ENCODE results near the gene MYPOP.

The MYPOP gene, protein sequence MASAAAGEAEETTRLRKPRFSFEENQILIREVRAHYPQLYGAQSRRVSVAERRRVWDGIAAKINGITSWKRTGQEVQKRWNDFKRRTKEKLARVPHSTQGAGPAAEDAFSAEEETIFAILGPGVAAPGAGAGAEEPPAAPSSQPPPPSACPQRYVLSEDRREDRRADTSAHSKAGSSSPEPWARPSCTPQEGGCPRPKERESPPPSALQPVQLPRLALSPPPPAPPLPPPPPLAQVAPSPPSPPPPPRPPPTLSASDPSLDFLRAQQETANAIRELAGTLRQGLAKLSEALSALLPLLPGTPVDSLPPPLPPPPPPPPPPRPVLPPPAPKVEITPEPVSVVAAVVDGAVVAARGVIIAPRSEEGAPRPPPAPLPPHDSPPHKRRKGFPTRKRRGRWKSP

GRCh38 chr19:45901912-45902650 is at the start of gene MYPOP:
Gene MYPOP (minus strand): TSS chr19:45902613. CDS start chr19:45901773, 840 bp downstream.
- Histone ChIP-seq H3K4me1 (peaks cover 20 to 50% (median 31%) of the 10 kb centered on the region in 10 experiments), H3K27me3 (no peaks in the 10 kb centered on the region), H3K36me3 (peaks cover 23 to 43% (median 35%) of the 10 kb centered on the region in 11 experiments), H3K4me3 (peak within 1 kb of the TSS; percentile 72 to 95 (median 88)), H4K20me1 (peaks cover 12 to 45% (median 40%) of the 10 kb centered on the region in 11 experiments; a peak in 20 of 22 replicates), H3K27ac (peak within 1 kb of the TSS; percentile 42 to 91 (median 79); a peak in 21 of 22 replicates), H3K4me2 (peak within 1 kb of the TSS; percentile 81 to 99 (median 96)), H3K9ac (peak within 1 kb of the TSS; percentile 78 to 90 (median 85)), H3K9me3 (replicated peaks in 1 of 11) (no peaks in the 10 kb centered on the region)
- no peak for TF ChIP-seq Cebpa-rat (IDR thresholded peaks at IDR 0.05)

DNA sequence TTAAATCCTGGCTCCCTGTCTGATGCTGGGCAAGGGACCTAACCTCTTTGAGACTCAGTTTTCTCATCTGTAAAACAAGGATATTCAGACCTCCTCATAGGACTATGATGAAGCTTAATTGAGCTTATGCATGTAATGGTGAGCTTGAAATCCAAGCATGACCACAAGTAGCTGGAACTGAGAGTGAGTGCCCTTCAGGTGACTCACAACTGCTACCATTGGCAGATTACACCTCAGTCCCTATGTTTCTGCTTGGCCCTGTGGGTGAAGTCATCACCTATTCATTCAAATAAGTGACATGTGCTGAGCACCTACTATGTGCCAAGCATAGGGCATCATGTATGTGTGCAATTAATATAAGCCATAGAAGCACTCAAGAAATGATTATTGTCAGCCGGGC is 45.5 kb upstream of the MYPOP start:
- Histone ChIP-seq H3K4me2 (no peak overlapping the region), H3K4me3 (no peak overlapping the region), H3K9ac (no peak overlapping the region), H3K4me1 (peaks cover 3 to 5% (median 4%) of the 10 kb centered on the region in 10 experiments), H3K27ac (no peak overlapping the region), H4K20me1 (no peaks in the 10 kb centered on the region), H3K36me3 (no peaks in the 10 kb centered on the region; a peak in 2 of 22 replicates), H3K27me3 (no peaks in the 10 kb centered on the region), H3K9me3 (replicated peaks in 1 of 11) (peaks cover 0 to 7% (median 4%) of the 10 kb centered on the region in 11 experiments; a peak in 9 of 22 replicates)
- no peak for TF ChIP-seq Cebpa-rat (IDR thresholded peaks at IDR 0.05)

GRCh38 chr19:45940515-45940805 is 38.0 kb upstream of the MYPOP start:
- no peaks in the 10 kb centered on the region; a peak in 3 of 22 replicates for H3K27me3 ChIP-seq
- H3K4me1 ChIP-seq, result peaks cover 0 to 9% (median 0%) of the 10 kb centered on the region in 10 experiments; a peak in 2 of 20 replicates
- no peak overlapping the region for H3K4me2 ChIP-seq
- no peaks in the 10 kb centered on the region for H3K9me3 ChIP-seq (replicated peaks in 1 of 11)
- no peaks in the 10 kb centered on the region; a peak in 1 of 22 replicates for H3K36me3 ChIP-seq
- no peak for TF ChIP-seq Cebpa-rat (IDR thresholded peaks at IDR 0.05)
- no peak overlapping the region for H3K9ac ChIP-seq
- H3K27ac ChIP-seq, result no peak overlapping the region
- no peaks in the 10 kb centered on the region for H4K20me1 ChIP-seq
- H3K4me3 ChIP-seq, result no peak overlapping the region

GRCh38 chr19:45939792-45940514 is 37.5 kb upstream of the MYPOP start:
- no peaks in the 10 kb centered on the region for H4K20me1 ChIP-seq
- H3K36me3 ChIP-seq, result no peaks in the 10 kb centered on the region; a peak in 1 of 22 replicates
- H3K4me3 ChIP-seq, result no peak overlapping the region
- no peaks in the 10 kb centered on the region for H3K9me3 ChIP-seq (replicated peaks in 1 of 11)
- H3K9ac ChIP-seq, result no peak overlapping the region
- peaks cover 0 to 9% (median 0%) of the 10 kb centered on the region in 10 experiments; a peak in 2 of 20 replicates for H3K4me1 ChIP-seq
- no peak overlapping the region for H3K4me2 ChIP-seq
- no peak overlapping the region for H3K27ac ChIP-seq
- peaks cover 0 to 3% (median 0%) of the 10 kb centered on the region in 11 experiments; a peak in 3 of 22 replicates for H3K27me3 ChIP-seq
- TF ChIP-seq Cebpa-rat (IDR thresholded peaks at IDR 0.05), result no peak

DNA sequence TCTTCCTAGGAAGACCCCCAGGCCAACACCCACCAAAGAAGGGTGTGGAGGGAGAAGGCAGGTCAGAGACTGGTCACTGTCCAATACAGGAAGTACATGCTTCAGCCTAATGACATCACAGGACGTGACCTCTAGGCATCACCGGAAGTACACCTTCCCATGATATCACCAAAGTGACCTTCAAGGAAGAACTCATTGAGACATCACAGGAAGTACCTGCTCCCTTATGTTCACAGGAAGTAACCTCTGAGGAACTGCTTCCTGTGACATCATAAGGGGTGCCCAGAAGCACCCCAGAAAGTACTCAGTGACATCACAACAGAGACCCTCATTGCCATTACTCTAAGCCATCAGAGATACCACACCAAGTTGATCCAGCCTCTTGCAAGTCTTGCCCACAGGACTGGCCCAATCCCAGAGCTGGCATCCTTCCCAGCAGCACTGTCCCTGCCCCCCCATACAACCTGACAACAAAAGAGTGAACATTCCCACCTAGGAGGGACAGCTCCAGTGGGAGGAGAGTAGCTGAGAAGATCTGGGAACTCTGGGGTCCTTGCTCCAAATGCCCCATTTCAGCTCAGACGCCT is 36.4 kb upstream of the MYPOP start:
- Histone ChIP-seq H3K4me1 (peaks cover 0 to 9% (median 0%) of the 10 kb centered on the region in 10 experiments; a peak in 2 of 20 replicates), H3K4me3 (no peak overlapping the region), H3K36me3 (no peaks in the 10 kb centered on the region; a peak in 1 of 22 replicates), H3K27ac (no peak overlapping the region), H4K20me1 (no peaks in the 10 kb centered on the region), H3K4me2 (no peak overlapping the region), H3K9ac (no peak overlapping the region), H3K9me3 (replicated peaks in 1 of 11) (no peaks in the 10 kb centered on the region), H3K27me3 (peaks cover 0 to 3% (median 0%) of the 10 kb centered on the region in 11 experiments; a peak in 3 of 22 replicates)
- no peak for TF ChIP-seq Cebpa-rat (IDR thresholded peaks at IDR 0.05)

DNA sequence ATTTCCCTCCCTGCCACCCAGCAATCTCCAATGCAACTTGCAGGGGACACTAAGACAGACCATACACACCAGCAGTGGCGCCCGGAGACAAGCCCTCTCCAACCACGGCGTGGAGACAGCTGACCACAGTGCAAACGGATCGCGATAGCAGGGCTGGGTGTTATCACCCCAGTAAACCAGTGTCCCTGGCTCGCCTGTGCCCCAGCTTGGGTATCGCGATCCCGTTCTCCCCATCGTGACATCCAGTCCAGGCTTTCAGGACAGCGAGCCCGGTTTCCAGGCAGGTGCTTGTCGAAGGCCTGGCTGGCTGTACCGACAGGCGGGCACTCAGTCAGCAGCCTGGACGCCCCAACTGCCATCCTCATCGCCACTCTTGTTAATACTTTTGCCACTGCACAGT is 32.9 kb upstream of the MYPOP start:
- H3K27me3 ChIP-seq, result peaks cover 0 to 3% (median 0%) of the 10 kb centered on the region in 11 experiments; a peak in 3 of 22 replicates
- H3K4me2 ChIP-seq, result no peak overlapping the region
- H3K9ac ChIP-seq, result no peak overlapping the region

DNA sequence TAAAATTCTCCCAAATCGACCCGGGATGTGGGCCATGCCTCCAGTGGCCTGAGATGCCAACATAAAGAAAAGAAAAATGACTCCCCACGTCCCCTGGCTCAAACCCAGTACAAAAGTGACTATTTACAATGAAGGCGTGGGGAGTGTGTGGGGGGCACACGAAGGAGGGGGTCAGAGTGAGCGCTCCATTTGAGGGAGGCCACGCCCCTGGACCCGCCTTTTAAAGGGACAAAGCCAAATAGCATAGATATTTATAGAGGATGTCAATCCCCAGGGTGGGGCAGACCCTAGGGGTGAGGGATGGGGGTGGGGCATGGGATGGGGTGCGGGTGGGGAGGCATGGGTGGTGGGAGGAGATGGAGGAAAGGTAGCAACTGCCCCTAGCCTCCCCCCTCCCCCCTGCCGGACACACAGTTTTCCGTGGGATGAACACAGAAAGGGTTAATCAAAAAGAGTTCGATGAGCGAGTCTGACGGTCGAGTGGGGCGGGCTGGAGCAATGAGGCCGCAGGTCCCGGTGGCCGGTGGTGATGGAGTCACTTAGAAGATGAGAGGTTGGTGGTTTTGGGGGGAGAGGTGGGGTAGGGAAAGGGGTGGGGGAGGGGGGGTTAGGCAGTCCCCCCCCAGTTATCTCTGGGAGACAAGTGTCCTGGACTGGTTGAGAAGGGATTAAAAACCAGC is 32.3 kb upstream of the MYPOP start:
- Histone ChIP-seq H4K20me1 (no peaks in the 10 kb centered on the region), H3K36me3 (no peaks in the 10 kb centered on the region), H3K27ac (no peak overlapping the region), H3K9me3 (replicated peaks in 1 of 11) (no peaks in the 10 kb centered on the region), H3K4me3 (no peak overlapping the region), H3K4me1 (peaks cover 0 to 9% (median 0%) of the 10 kb centered on the region in 10 experiments; a peak in 2 of 20 replicates), H3K4me2 (no peak overlapping the region), H3K27me3 (peaks cover 0 to 3% (median 0%) of the 10 kb centered on the region in 11 experiments; a peak in 3 of 22 replicates), H3K9ac (no peak overlapping the region)
- no peak for TF ChIP-seq Cebpa-rat (IDR thresholded peaks at IDR 0.05)

More for the DNA sequence above, 32.9 kb upstream of the MYPOP start:
- TF ChIP-seq Cebpa-rat (IDR thresholded peaks at IDR 0.05), result no peak
- H3K9me3 ChIP-seq (replicated peaks in 1 of 11), result no peaks in the 10 kb centered on the region
- H3K4me3 ChIP-seq, result no peak overlapping the region
- H3K27ac ChIP-seq, result no peak overlapping the region
- no peaks in the 10 kb centered on the region for H4K20me1 ChIP-seq
- no peaks in the 10 kb centered on the region; a peak in 1 of 22 replicates for H3K36me3 ChIP-seq
- H3K4me1 ChIP-seq, result peaks cover 0 to 9% (median 0%) of the 10 kb centered on the region in 10 experiments; a peak in 2 of 20 replicates

GRCh38 chr19:45933759-45934158 is 31.3 kb upstream of the MYPOP start:
- Histone ChIP-seq H3K4me3 (no peak overlapping the region), H4K20me1 (no peaks in the 10 kb centered on the region), H3K27me3 (peaks cover 0 to 3% (median 0%) of the 10 kb centered on the region in 11 experiments; a peak in 3 of 22 replicates)

More at GRCh38 chr19:45933759-45934158, 31.3 kb upstream of the MYPOP start:
- H3K4me1 ChIP-seq, result peaks cover 0 to 9% (median under 1%) of the 10 kb centered on the region in 10 experiments; a peak in 5 of 20 replicates
- no peak overlapping the region for H3K27ac ChIP-seq
- no peaks in the 10 kb centered on the region for H3K36me3 ChIP-seq
- no peak overlapping the region for H3K4me2 ChIP-seq
- no peak overlapping the region for H3K9ac ChIP-seq
- H3K9me3 ChIP-seq (replicated peaks in 1 of 11), result no peaks in the 10 kb centered on the region
- TF ChIP-seq Cebpa-rat (IDR thresholded peaks at IDR 0.05), result no peak
